Measurements from ENCODE around the gene ZNF219. TPM values are rescaled to one million over a fixed set of nuclear protein-coding genes. Genes with fewer than 3 reads are reported as not detected.

Gene ZNF219
- polyA plus RNA-seq, 1 donor from 2014 or later, result 40.6 TPM

DNA sequence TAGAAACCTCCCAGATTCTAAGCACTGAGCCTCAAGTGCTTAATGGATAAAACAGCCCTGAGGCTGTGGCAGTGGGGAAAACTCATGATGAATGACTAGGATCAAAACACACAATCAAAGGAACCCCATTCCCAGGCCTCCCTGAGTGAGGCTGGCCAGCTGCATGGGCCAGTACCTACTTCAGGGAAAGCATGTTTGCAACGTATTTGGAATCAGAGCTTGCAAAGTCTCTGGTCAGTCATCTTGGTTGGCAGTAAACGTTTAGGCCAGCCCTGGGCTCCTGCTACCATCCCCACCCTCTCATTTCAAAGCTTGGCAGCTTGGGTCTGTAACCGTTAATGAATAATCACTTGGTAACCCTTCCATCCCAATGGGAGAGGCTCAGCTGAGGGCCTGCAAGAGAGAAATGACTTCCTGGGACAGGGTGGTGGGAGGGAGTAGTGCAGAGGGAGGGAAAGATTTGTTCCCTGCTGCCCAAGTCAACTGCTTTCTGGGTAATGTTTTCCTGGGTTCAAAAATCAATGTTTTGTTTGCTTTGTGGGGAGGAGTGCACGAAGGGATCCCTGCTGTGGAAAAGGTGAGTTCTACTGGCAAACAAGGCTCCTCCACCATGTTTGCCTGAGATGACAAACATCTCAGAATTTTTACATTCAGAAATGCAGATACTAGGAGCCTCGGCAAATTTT lies 42.9 kb downstream of the ZNF219 start:
- Histone ChIP-seq H3K4me3 (ENCODE audit: low read length) (no peak overlapping the region), H3K9me2 (ENCODE audit: insufficient read depth, low read length) (no peaks in the 10 kb centered on the region), H3K36me3 (ENCODE audit: insufficient read depth, low read length) (no peaks in the 10 kb centered on the region), H3K79me2 (replicated peaks; ENCODE audit: insufficient read depth, low read length) (no peaks in the 10 kb centered on the region), H2AFZ (ENCODE audit: low read depth, low read length) (no peak overlapping the region), H3K9me3 (ENCODE audit: low read length) (no peaks in the 10 kb centered on the region), H4K20me1 (ENCODE audit: insufficient read depth) (no peaks in the 10 kb centered on the region), H3K27ac (ENCODE audit: low read length) (no peak overlapping the region), H3F3A (ENCODE audit: insufficient read depth, low read length, poor library complexity, severe bottlenecking) (no peaks in the 10 kb centered on the region), H3K27me3 (ENCODE audit: insufficient read depth, low read depth, low read length) (no peaks in the 10 kb centered on the region), H3K9ac (ENCODE audit: low read length) (no peak overlapping the region), H3K4me2 (ENCODE audit: low read length) (no peak overlapping the region)
- TF ChIP-seq, protein P1, sequence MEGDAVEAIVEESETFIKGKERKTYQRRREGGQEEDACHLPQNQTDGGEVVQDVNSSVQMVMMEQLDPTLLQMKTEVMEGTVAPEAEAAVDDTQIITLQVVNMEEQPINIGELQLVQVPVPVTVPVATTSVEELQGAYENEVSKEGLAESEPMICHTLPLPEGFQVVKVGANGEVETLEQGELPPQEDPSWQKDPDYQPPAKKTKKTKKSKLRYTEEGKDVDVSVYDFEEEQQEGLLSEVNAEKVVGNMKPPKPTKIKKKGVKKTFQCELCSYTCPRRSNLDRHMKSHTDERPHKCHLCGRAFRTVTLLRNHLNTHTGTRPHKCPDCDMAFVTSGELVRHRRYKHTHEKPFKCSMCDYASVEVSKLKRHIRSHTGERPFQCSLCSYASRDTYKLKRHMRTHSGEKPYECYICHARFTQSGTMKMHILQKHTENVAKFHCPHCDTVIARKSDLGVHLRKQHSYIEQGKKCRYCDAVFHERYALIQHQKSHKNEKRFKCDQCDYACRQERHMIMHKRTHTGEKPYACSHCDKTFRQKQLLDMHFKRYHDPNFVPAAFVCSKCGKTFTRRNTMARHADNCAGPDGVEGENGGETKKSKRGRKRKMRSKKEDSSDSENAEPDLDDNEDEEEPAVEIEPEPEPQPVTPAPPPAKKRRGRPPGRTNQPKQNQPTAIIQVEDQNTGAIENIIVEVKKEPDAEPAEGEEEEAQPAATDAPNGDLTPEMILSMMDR (IDR thresholded peaks at IDR 0.05; ENCODE audit: poor library complexity, severe bottlenecking), result no peak
- TF ChIP-seq SMC3 (conservative IDR thresholded peaks at IDR 0.05; ENCODE audit: poor library complexity), result no peak
- no peak for TF ChIP-seq POLR2AphosphoS5 (IDR thresholded peaks at IDR 0.05)
- no peak for TF ChIP-seq EZH2 (IDR thresholded peaks at IDR 0.05; ENCODE audit: borderline replicate concordance, insufficient read depth, low read length, poor library complexity, severe bottlenecking)
- no peak for TF ChIP-seq RAD21 (conservative IDR thresholded peaks at IDR 0.05)
- TF ChIP-seq, protein P2, sequence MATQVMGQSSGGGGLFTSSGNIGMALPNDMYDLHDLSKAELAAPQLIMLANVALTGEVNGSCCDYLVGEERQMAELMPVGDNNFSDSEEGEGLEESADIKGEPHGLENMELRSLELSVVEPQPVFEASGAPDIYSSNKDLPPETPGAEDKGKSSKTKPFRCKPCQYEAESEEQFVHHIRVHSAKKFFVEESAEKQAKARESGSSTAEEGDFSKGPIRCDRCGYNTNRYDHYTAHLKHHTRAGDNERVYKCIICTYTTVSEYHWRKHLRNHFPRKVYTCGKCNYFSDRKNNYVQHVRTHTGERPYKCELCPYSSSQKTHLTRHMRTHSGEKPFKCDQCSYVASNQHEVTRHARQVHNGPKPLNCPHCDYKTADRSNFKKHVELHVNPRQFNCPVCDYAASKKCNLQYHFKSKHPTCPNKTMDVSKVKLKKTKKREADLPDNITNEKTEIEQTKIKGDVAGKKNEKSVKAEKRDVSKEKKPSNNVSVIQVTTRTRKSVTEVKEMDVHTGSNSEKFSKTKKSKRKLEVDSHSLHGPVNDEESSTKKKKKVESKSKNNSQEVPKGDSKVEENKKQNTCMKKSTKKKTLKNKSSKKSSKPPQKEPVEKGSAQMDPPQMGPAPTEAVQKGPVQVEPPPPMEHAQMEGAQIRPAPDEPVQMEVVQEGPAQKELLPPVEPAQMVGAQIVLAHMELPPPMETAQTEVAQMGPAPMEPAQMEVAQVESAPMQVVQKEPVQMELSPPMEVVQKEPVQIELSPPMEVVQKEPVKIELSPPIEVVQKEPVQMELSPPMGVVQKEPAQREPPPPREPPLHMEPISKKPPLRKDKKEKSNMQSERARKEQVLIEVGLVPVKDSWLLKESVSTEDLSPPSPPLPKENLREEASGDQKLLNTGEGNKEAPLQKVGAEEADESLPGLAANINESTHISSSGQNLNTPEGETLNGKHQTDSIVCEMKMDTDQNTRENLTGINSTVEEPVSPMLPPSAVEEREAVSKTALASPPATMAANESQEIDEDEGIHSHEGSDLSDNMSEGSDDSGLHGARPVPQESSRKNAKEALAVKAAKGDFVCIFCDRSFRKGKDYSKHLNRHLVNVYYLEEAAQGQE (IDR thresholded peaks at IDR 0.05; ENCODE audit: borderline replicate concordance), result no peak
- no peak for TF ChIP-seq TAF1 (IDR thresholded peaks at IDR 0.05; ENCODE audit: low read depth)

DNA sequence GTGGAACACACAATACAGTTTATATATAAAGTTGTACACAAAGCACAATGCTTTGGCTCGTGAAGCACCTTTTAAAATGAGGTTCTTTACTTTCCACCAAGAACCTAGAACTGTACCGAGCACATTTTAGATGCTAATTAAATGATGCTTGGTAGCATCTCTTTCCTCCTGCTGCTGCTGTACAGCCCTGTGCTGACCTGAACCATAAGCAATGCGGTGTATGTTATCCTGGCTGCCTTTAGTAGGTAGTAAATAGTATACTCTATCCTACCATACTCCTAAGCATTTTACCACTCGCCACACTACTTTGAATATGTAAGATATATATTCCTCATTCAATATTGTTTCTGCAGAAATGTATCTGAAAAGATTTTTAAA lies 43.7 kb downstream of the ZNF219 start:
- Histone ChIP-seq H3K9ac (ENCODE audit: low read length) (no peak overlapping the region), H3K79me2 (replicated peaks; ENCODE audit: insufficient read depth, low read length) (no peaks in the 10 kb centered on the region), H3K4me3 (ENCODE audit: low read length) (no peak overlapping the region), H3K27me3 (ENCODE audit: insufficient read depth, low read depth, low read length) (no peaks in the 10 kb centered on the region), H3F3A (ENCODE audit: insufficient read depth, low read length, poor library complexity, severe bottlenecking) (no peaks in the 10 kb centered on the region), H3K9me3 (ENCODE audit: low read length) (no peaks in the 10 kb centered on the region), H2AFZ (ENCODE audit: low read depth, low read length) (no peak overlapping the region), H4K20me1 (ENCODE audit: insufficient read depth) (no peaks in the 10 kb centered on the region), H3K4me2 (ENCODE audit: low read length) (no peak overlapping the region), H3K27ac (ENCODE audit: low read length) (no peak overlapping the region), H3K36me3 (ENCODE audit: insufficient read depth, low read length) (no peaks in the 10 kb centered on the region), H3K9me2 (ENCODE audit: insufficient read depth, low read length) (no peaks in the 10 kb centered on the region)
- TF ChIP-seq EP300 (conservative IDR thresholded peaks at IDR 0.05; ENCODE audit: poor library complexity, severe bottlenecking) (no peak), SMC3 (conservative IDR thresholded peaks at IDR 0.05; ENCODE audit: poor library complexity) (no peak), RAD21 (conservative IDR thresholded peaks at IDR 0.05) (no peak), TAF1 (IDR thresholded peaks at IDR 0.05; ENCODE audit: low read depth) (no peak)

Data from neural cell (in vitro differentiated cells).